Kidney (tissue), 14 donors: Measurements from ENCODE around the gene TRIP10. TPM values are rescaled to one million over a fixed set of nuclear protein-coding genes. Genes with fewer than 3 reads are reported as not detected.

Experiments used
- DNase-seq, 5 donors: peaks; one replicate each; pipeline ENCODE4 v3.0.0-alpha.2; 2013 to 2020
- FAIRE-seq: peaks from 2 replicates; lab custom pipeline; 2012; peaks lifted over from hg19 to GRCh38; lab: Jason Lieb, UNC
- H3K27ac ChIP-seq, 2 donors: one replicate each; pipeline ENCODE4 v1.7.0; 2013; ENCODE audit warnings: low read depth in 2 of 2, low read length in 2 of 2, inconsistent platforms in 1 of 2
- H3K27me3 ChIP-seq: one replicate; pipeline ENCODE4 v1.7.1; 2013; ENCODE audit warnings: low read length, inconsistent platforms; ENCODE audit not compliant: control insufficient read depth, insufficient read depth
- H3K36me3 ChIP-seq, 3 donors: one replicate each; pipeline versions ENCODE4 v1.7.0 to v1.7.1; 2013; ENCODE audit warnings: low read length in 3 of 3, control low read depth in 1 of 3, inconsistent platforms in 1 of 3; ENCODE audit not compliant: insufficient read depth in 3 of 3, control insufficient read depth in 2 of 3
- H3K4me1 ChIP-seq, 3 donors: one replicate each; pipeline versions ENCODE4 v1.7.0 to v1.7.1; 2013; ENCODE audit warnings: low read length in 3 of 3, inconsistent platforms in 1 of 3, low read depth in 1 of 3; ENCODE audit not compliant: control insufficient read depth in 2 of 3, insufficient read depth in 2 of 3
- H3K4me3 ChIP-seq, 3 donors: one replicate each; pipeline versions ENCODE4 v1.7.0 to v1.8.1; 2013; ENCODE audit warnings: low read length in 3 of 3, control low read depth in 1 of 3, inconsistent platforms in 1 of 3
- H3K9ac ChIP-seq, 3 donors: one replicate each; pipeline versions ENCODE4 v1.7.0 to v1.7.1; 2013; ENCODE audit warnings: low read length in 3 of 3, control low read depth in 1 of 3, inconsistent platforms in 1 of 3
- H3K9me3 ChIP-seq, 3 donors: one replicate each; pipeline versions ENCODE4 v1.7.0 to v1.7.1; 2013; ENCODE audit warnings: low read length in 3 of 3, control low read depth in 1 of 3, inconsistent platforms in 1 of 3; ENCODE audit not compliant: control insufficient read depth in 2 of 3, insufficient read depth in 1 of 3
- intact Hi-C: fragments of 100-400 bp; cut with DNase I; formaldehyde crosslinking; loops from one replicate; pipeline ENCODE4 v1.11.1; 2022
- polyA plus RNA-seq: library from polyadenylated mRNA; stranded (reverse); fragments of 350-450 nt; fragmentation: Illumina TruSeq; extraction: RNeasy Lipid Tissue Mini Kit (QIAGEN cat#74804); gene quantifications from one replicate; pipeline ENCODE4 v1.2.3, GENCODE V29; 2014; ENCODE audit warnings: low read depth, low replicate concordance; ENCODE audit not compliant: insufficient read depth
- total RNA-seq: library from RNA; stranded (reverse); fragmentation: NEBNext Ultra II Directional; extraction: Animal tissue kit (Norgen Biotek cat#: 25700); gene quantifications from one replicate; pipeline ENCODE4 v1.2.1, GENCODE V29; 2021
- TF ChIP-seq, protein P1 (sequence below): IDR thresholded peaks from 3 replicates; pipeline ENCODE4 v1.5.1; 2012; ENCODE audit warnings: mild to moderate bottlenecking, moderate library complexity, borderline replicate concordance; ENCODE audit not compliant: insufficient read depth; ENCODE audit errors: extremely low read depth
- donor health status: control.
- donor health status: control.
- donor health status: control.
- donor health status: control.
- donor health status: control.
- donor health status: DM: yes; HTN: yes; CAD: no.
- donor health status: Normal renal cell carcinoma (clear cell type).

The TRIP10 gene
- total and polyA plus RNA-seq, 2 donors from 2014 or later = 57.5 to 92.9 TPM

DNA sequence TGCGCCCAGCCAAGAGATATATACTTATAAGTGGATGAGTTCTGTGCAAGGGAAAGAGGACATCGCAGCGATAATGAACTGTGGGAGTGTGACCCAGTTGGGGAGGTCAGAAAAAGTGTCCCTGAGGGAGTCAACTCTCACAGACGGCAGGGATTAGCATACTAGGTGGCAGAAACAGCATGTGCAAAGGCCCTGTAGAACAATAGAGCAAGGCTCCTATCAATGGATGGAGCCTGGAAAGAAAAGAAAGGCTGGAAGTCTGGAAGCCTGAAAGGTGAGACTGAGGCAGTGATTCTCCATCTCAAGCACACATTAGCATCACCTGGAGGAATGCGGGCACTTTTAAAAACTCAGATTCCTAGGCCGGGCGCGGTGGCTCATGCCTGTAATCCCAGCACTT, 48.1 kb upstream of the TRIP10 start:
- FAIRE-seq (no peak), DNase-seq (peak in 1 of 5 donors; percentile 39)
- Histone ChIP-seq H3K4me1 (no peaks in the 10 kb centered on the region), H3K4me3 (no peak overlapping the region), H3K36me3 (no peaks in the 10 kb centered on the region), H3K27me3 (no peaks in the 10 kb centered on the region), H3K27ac (no peak overlapping the region), H3K9ac (no peak overlapping the region), H3K9me3 (no peaks in the 10 kb centered on the region)
- TF ChIP-seq, protein P1, sequence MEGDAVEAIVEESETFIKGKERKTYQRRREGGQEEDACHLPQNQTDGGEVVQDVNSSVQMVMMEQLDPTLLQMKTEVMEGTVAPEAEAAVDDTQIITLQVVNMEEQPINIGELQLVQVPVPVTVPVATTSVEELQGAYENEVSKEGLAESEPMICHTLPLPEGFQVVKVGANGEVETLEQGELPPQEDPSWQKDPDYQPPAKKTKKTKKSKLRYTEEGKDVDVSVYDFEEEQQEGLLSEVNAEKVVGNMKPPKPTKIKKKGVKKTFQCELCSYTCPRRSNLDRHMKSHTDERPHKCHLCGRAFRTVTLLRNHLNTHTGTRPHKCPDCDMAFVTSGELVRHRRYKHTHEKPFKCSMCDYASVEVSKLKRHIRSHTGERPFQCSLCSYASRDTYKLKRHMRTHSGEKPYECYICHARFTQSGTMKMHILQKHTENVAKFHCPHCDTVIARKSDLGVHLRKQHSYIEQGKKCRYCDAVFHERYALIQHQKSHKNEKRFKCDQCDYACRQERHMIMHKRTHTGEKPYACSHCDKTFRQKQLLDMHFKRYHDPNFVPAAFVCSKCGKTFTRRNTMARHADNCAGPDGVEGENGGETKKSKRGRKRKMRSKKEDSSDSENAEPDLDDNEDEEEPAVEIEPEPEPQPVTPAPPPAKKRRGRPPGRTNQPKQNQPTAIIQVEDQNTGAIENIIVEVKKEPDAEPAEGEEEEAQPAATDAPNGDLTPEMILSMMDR = no peak
- intact Hi-C loops = no loop called here

DNA sequence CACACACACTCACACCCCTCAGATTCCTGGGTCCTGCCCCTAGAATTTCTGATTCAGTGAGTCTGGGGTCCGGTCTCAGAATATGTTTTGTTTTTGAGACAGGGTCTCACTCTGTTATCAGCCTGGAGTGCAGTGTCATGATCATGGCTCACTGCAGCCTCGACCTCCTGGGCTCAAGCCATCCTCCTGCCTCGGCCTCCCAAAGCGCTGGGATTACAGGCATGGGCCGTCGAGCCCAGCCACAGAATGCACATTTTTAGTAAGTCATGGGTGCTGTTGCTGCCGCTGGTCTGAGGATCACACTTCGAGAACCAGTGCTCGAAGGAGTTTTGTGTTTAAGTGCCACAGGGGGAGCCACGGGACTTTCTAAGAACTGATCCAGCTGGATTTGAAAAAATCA, 47.5 kb upstream of the TRIP10 start:
- no peaks in the 10 kb centered on the region for H3K27me3 ChIP-seq
- intact Hi-C loops = no loop called here
- TF ChIP-seq, protein P1 = no peak
- no peaks in the 10 kb centered on the region for H3K9me3 ChIP-seq
- no peak overlapping the region for H3K27ac ChIP-seq
- no peak overlapping the region for H3K4me3 ChIP-seq
- no peaks in the 10 kb centered on the region for H3K36me3 ChIP-seq
- DNase-seq (peak in 1 of 5 donors; percentile 17), FAIRE-seq (no peak)
- no peak overlapping the region for H3K9ac ChIP-seq
- no peaks in the 10 kb centered on the region for H3K4me1 ChIP-seq

DNA sequence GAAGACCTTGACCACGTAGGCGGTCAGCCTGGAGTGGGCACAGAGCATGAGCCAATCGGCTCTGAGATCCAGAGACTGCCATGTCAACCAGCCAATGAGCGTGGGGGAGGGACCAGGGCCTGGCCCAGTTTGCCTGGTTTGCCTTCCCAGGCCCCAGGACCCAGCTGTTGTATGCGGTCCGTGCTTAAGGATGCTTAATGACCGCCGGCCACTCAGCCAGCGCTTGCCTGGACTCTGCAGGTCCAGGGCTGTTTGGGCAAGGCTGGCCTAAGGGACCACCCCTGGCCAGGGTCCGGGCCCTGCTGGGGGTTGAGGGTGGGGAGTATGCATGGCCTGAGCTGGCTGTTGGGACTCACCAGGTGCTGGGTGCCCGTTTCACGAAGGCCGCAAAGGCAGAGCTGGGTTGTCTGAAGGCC, 46.4 kb upstream of the TRIP10 start:
- Histone ChIP-seq H3K4me3 (no peak overlapping the region), H3K36me3 (no peaks in the 10 kb centered on the region)
- FAIRE-seq = no peak

DNA sequence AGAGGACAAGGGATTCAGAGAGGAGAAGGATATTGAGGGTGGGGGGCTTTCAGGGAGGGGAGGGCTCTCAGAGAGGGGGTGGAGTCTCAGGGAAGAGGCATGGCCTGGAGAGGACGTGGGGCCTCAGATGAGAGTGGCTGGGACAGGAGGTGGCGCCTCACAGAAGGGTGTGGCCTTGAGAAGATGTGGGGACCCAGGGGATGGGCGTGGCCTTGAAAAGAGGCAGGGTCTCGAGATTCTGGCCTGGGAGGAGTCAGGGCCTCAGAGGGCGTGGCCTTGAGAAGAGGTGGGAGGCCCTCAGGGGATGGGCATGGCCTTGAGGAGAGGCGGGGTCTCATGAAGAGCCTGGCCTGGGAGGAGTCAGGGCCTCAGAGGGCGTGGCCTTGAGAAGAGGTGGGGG, 45.8 kb upstream of the TRIP10 start:
- Histone ChIP-seq H3K9me3 (no peaks in the 10 kb centered on the region), H3K36me3 (no peaks in the 10 kb centered on the region), H3K27ac (no peak overlapping the region), H3K4me3 (no peak overlapping the region), H3K4me1 (no peaks in the 10 kb centered on the region), H3K27me3 (no peaks in the 10 kb centered on the region), H3K9ac (no peak overlapping the region)
- TF ChIP-seq, protein P1 = no peak
- DNase-seq (peak in 1 of 5 donors; percentile 45), FAIRE-seq (no peak)
- intact Hi-C loops = no loop called here

More for the DNA sequence above, 46.4 kb upstream of the TRIP10 start:
- no peaks in the 10 kb centered on the region for H3K9me3 ChIP-seq
- no peak overlapping the region for H3K27ac ChIP-seq
- TF ChIP-seq, protein P1 = no peak
- intact Hi-C loops = no loop called here
- H3K27me3 ChIP-seq = no peaks in the 10 kb centered on the region
- H3K4me1 ChIP-seq = no peaks in the 10 kb centered on the region
- H3K9ac ChIP-seq = no peak overlapping the region
- DNase-seq = peak in 1 of 5 donors; percentile 62
